ENCODE measurements around the gene ZGPAT.

- TF ChIP-seq CTCF (IDR thresholded peaks at IDR 0.05) (no peak), POLR2AphosphoS5 (IDR thresholded peaks at IDR 0.05; ENCODE audit: low read depth, low read length) (no peak), SIN3A (IDR thresholded peaks at IDR 0.05; ENCODE audit: borderline replicate concordance, insufficient read depth, low read depth, low read length) (no peak)
Observed at GRCh38 chr20:63747622-63748069, 39.8 kb downstream of the ZGPAT start.

All from Panc1 (cell line).